ENCODE measurements around the gene ZNF845.
"Not testable (repeated sequence)": the region's sequence is repeated elsewhere in the genome, so short reads cannot be mapped to it uniquely, and the experiment has no call there.

- TF ChIP-seq EZH2, CTCF, EZH2phosphoT487 (IDR thresholded peaks at IDR 0.05): not testable (repeated sequence)
These were observed 62.4 kb downstream of the ZNF845 start for GRCh38 chr19:53395840-53396524.

All from neural progenitor cell (in vitro differentiated cells).